ENCODE measurements around the gene FBXL4.

DNA sequence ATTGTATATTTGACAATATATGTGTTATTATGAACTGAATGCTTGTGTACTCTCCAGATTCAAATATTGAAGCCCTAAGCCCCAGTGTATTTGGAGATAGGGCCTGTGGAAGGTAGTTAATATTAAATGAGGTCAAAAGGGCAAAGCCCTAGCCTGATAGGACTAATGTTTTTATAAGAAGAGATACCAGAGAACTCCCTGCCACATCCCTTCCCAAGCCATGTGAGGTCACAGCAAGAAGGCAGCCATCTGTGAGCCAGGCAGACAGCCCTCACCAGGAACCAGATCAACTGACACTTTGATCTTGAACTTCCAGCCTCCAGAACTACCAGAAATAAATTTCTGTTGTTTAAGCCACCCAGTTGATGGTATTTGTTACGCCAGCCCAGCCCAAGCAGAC, 36.4 kb upstream of the FBXL4 start:
- TF ChIP-seq, protein P1, sequence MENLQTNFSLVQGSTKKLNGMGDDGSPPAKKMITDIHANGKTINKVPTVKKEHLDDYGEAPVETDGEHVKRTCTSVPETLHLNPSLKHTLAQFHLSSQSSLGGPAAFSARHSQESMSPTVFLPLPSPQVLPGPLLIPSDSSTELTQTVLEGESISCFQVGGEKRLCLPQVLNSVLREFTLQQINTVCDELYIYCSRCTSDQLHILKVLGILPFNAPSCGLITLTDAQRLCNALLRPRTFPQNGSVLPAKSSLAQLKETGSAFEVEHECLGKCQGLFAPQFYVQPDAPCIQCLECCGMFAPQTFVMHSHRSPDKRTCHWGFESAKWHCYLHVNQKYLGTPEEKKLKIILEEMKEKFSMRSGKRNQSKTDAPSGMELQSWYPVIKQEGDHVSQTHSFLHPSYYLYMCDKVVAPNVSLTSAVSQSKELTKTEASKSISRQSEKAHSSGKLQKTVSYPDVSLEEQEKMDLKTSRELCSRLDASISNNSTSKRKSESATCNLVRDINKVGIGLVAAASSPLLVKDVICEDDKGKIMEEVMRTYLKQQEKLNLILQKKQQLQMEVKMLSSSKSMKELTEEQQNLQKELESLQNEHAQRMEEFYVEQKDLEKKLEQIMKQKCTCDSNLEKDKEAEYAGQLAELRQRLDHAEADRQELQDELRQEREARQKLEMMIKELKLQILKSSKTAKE (IDR thresholded peaks at IDR 0.05; ENCODE audit: low read depth, poor library complexity, severe bottlenecking): no peak
- TF ChIP-seq KAT2A (conservative IDR thresholded peaks at IDR 0.05; ENCODE audit: control insufficient read depth, low read depth, low read length) (no peak), POLR2A (IDR thresholded peaks at IDR 0.05; ENCODE audit: low read depth, low read length) (no peak), MLLT1 (IDR thresholded peaks at IDR 0.05) (no peak), TCF7 (IDR thresholded peaks at IDR 0.05; ENCODE audit: borderline replicate concordance) (no peak), CTCF (IDR thresholded peaks at IDR 0.05 in 2 of 3, conservative IDR thresholded peaks at IDR 0.05 in 1 of 3; ENCODE audit: control insufficient read depth in 2 of 3, extremely low read depth in 1 of 3, insufficient read depth in 1 of 3, low read depth in 3 of 3, low read length in 3 of 3) (no peak), CHD2 (IDR thresholded peaks at IDR 0.05; ENCODE audit: borderline replicate concordance, low read depth, low read length) (no peak), RFX5 (IDR thresholded peaks at IDR 0.05; ENCODE audit: low read depth, low read length) (no peak), RAD51 (IDR thresholded peaks at IDR 0.05) (no peak), PAX8 (IDR thresholded peaks at IDR 0.05) (no peak)
- TF ChIP-seq, protein P2, sequence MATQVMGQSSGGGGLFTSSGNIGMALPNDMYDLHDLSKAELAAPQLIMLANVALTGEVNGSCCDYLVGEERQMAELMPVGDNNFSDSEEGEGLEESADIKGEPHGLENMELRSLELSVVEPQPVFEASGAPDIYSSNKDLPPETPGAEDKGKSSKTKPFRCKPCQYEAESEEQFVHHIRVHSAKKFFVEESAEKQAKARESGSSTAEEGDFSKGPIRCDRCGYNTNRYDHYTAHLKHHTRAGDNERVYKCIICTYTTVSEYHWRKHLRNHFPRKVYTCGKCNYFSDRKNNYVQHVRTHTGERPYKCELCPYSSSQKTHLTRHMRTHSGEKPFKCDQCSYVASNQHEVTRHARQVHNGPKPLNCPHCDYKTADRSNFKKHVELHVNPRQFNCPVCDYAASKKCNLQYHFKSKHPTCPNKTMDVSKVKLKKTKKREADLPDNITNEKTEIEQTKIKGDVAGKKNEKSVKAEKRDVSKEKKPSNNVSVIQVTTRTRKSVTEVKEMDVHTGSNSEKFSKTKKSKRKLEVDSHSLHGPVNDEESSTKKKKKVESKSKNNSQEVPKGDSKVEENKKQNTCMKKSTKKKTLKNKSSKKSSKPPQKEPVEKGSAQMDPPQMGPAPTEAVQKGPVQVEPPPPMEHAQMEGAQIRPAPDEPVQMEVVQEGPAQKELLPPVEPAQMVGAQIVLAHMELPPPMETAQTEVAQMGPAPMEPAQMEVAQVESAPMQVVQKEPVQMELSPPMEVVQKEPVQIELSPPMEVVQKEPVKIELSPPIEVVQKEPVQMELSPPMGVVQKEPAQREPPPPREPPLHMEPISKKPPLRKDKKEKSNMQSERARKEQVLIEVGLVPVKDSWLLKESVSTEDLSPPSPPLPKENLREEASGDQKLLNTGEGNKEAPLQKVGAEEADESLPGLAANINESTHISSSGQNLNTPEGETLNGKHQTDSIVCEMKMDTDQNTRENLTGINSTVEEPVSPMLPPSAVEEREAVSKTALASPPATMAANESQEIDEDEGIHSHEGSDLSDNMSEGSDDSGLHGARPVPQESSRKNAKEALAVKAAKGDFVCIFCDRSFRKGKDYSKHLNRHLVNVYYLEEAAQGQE (IDR thresholded peaks at IDR 0.05; ENCODE audit: low read depth, low read length): no peak
